Ascending aorta (tissue), 2 donors: Measurements from ENCODE around the gene SSC5D. TPM values are rescaled to one million over a fixed set of nuclear protein-coding genes. Genes with fewer than 3 reads are reported as not detected.

ENCODE experiments used
- DNase-seq, 2 donors: peaks; one replicate each; pipeline ENCODE4 v3.0.0-alpha.2; 2019; ENCODE audit warnings: low spot score in 2 of 2
- H3K27ac ChIP-seq, 2 donors: fragments of 200-600 bp; sonication (generic); one replicate each; pipeline ENCODE4 v1.5.1; 2016 to 2017; ENCODE audit warnings: mild to moderate bottlenecking in 1 of 2
- H3K27me3 ChIP-seq: fragments of 200-600 bp; sonication (generic); one replicate; pipeline ENCODE4 v1.5.1; 2017
- H3K36me3 ChIP-seq, 2 donors: fragments of 200-600 bp; sonication (generic); one replicate each; pipeline ENCODE4 v1.5.1; 2016
- H3K4me1 ChIP-seq, 2 donors: fragments of 200-600 bp; sonication (generic); one replicate each; pipeline ENCODE4 v1.5.1; 2016 to 2017; ENCODE audit warnings: mild to moderate bottlenecking in 1 of 2
- H3K4me3 ChIP-seq, 2 donors: fragments of 200-600 bp; sonication (generic); one replicate each; pipeline ENCODE4 v1.5.1; 2016 to 2017; ENCODE audit warnings: mild to moderate bottlenecking in 1 of 2
- H3K9me3 ChIP-seq, 2 donors: fragments of 200-600 bp; sonication (generic); one replicate each; pipeline ENCODE4 v1.5.1; 2016
- CTCF ChIP-seq, 3 experiments: fragments of 200-600 bp in 2 of 3; fragments of 450-650 bp in 1 of 3; sonication (generic) in 2 of 3; IDR thresholded peaks; one replicate each; pipeline ENCODE4 v1.5.1; 2016 to 2019; ENCODE audit warnings: antibody characterized with exemption in 3 of 3, mild to moderate bottlenecking in 1 of 3, moderate library complexity in 1 of 3
- intact Hi-C: fragments of 100-400 bp; cut with DNase I; formaldehyde crosslinking; loops from one replicate; pipeline ENCODE4 v1.15.1; 2023
- total RNA-seq: library from RNA; depleted of rRNA; stranded (reverse); fragments of >200 nt; gene quantifications from one replicate; pipeline ENCODE4 v1.1.0, GENCODE V29; 2016

Gene SSC5D
- total RNA-seq, 1 donor from 2014 or later: 22.4 TPM

DNA sequence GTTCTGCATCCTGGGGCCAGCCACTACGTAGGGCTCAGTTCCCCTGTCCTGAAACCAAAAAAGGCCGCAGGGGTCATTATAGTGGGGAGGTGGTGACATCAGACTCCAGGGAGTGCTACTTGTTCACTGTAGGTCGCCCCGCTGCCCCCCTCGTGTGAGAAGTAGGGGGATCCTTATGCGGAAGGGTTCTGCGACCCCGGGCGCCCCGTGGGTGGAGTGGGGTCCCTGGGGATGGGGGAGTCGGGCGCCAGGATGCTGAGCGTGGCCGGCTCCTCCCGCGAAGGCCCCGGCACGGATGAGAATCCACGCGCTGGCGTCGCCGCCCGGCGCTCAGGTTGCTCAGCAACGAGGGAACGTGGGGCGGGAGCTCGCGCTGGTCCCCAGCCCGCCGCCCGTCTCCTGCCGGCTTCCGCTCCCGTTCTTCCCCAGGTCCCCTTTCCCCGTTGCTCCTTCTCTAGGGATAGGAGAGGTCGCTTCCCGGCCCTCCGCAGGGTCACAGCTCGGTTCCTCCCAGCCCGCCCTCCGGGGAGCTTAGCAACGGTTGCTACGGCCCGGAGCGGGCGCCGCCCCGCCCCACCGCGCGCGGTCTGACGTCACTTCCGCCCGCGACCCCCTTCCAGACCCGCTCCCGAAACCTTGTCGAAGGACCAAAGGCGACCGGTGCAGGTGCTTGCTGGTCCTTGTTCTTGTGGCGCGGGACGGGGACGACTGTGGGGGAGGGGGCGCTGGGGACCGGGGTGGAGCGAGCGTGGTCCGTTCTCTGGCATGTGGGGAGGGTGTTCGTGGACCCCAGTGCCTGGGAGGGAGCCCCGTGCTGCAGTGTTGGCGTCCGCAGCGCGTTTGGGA, 3.4 kb upstream of the SSC5D start, which contains the start of gene NAT14:
TSS of gene NAT14 (plus strand) at position 596 of the 846 bp plus-strand sequence. CDS start 521 bp downstream, outside the sequence.
- peak within 1 kb of the TSS; percentile 85 to 90 for H3K27ac ChIP-seq
- intact Hi-C loops: no loop called here
- H3K27me3 ChIP-seq: no peaks in the 10 kb centered on the region
- H3K9me3 ChIP-seq: no peaks in the 10 kb centered on the region
- no peak for DNase-seq
- peaks cover 23 to 42% of the 10 kb centered on the region in 2 donors for H3K4me1 ChIP-seq
- peak within 1 kb of the TSS; percentile 43 to 69 for H3K4me3 ChIP-seq
- H3K36me3 ChIP-seq: peaks cover 10 to 21% of the 10 kb centered on the region in 2 donors
- no peak for TF ChIP-seq CTCF (IDR thresholded peaks at IDR 0.05)

- peak overlapping the region; percentile 43 to 69 for H3K4me3 ChIP-seq
- H3K9me3 ChIP-seq: no peaks in the 10 kb centered on the region
- H3K27me3 ChIP-seq: no peaks in the 10 kb centered on the region
- no peak for DNase-seq
- peaks cover 23 to 42% of the 10 kb centered on the region in 2 donors for H3K4me1 ChIP-seq
- TF ChIP-seq CTCF (IDR thresholded peaks at IDR 0.05): no peak
- peaks cover 10 to 21% of the 10 kb centered on the region in 2 donors for H3K36me3 ChIP-seq
- peak overlapping the region; percentile 85 to 90 for H3K27ac ChIP-seq
- intact Hi-C loops: no loop called here
These were observed 2.7 kb upstream of the SSC5D start for GRCh38 chr19:55485439-55486011.

DNA sequence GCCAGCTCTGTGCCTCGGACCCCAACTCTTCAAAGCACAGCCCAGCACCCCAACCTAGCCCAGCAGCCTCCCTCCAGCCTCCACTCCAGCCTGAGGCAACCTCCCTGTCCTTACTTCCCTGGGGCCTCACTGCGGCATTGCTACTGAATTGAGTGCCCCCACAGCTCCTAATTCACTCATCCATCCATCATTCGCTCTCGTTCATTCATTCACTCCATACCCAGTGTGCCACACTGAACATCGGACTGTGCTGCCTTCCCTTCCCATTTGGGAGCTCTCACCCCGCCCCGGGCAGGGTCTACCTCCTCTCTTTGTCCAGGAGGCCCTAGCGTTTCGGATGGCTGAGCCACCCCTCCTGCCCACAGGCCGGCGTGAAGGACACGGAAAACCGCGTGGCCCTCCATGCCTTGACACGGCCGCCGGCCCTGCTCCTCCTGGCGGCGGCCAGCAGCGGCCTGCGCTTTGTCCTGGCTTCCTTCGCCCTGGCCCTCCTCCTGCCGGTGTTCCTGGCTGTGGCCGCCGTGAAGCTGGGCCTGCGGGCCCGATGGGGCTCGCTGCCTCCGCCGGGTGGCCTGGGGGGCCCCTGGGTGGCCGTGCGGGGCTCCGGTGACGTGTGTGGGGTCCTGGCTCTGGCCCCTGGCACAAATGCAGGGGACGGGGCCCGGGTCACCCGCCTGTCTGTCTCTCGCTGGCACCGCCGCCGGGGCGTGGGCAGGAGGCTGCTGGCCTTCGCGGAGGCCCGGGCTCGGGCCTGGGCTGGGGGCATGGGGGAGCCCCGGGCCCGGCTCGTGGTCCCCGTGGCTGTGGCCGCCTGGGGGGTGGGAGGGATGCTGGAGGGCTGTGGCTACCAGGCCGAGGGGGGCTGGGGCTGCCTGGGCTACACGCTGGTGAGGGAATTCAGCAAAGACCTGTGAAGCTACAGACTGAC, 1.9 kb upstream of the SSC5D start:
- no peaks in the 10 kb centered on the region for H3K9me3 ChIP-seq
- H3K4me3 ChIP-seq: peak overlapping the region in 1 of 2 donors; percentile 29
- peaks cover 23 to 42% of the 10 kb centered on the region in 2 donors for H3K4me1 ChIP-seq
- no peaks in the 10 kb centered on the region for H3K27me3 ChIP-seq
- DNase-seq: no peak
- peaks cover 10 to 17% of the 10 kb centered on the region in 2 donors for H3K36me3 ChIP-seq
- intact Hi-C loops: no loop called here
- H3K27ac ChIP-seq: peak overlapping the region; percentile 85 to 90
- peak in 1 of 3 experiments; percentile 6 for TF ChIP-seq CTCF (IDR thresholded peaks at IDR 0.05)

DNA sequence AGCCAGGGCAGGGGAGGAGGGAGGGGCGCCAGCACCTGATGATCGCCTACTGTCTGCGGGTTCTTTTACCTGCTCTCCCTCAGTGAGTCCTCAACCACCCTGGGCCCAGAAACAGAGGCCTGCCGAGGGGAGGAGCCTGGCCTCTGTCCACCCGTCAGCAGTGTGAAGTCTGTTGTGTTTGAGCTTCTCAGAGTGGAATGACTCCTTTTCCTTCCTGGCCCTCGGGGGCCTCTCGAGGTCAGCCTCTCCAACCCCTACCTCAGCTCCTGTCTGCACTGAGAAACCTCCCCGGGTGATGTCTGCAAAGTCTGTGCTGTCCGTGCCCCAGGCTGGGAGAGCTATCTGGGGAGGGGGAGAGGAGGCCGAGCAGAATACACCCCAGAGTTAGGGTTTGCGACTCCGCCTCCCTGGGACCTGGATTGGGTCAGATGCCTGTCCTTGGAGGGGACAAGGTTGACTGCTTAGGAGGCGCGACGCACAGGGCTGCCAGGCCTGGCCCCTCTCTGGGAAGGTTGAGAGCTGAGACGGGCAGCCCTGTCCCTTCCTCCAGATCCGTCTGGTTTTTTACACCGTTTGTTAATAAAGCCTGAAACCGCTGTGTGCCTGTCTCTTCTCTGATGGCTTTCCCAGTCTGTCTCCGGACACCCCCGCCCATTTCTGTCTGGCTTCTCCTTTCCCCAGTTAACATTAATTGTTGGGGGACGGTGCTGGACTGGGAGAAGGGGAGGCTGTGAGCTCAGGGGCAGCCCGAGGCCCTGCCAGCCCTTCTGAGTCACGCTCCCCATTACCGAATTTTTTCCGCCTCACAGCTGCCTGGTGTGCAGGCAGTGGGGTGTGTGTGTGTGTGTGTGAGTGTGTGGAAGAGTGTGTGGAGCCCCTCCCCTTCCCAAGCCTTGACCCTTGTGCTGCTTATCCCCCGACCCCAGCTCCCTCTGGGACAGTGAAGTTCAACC, 989 bp upstream of the SSC5D start:
- no peak for TF ChIP-seq CTCF (IDR thresholded peaks at IDR 0.05)
- Histone ChIP-seq H3K9me3 (no peaks in the 10 kb centered on the region), H3K4me3 (peak overlapping the region in 1 of 2 donors; percentile 26), H3K4me1 (peaks cover 23 to 42% of the 10 kb centered on the region in 2 donors), H3K27me3 (no peaks in the 10 kb centered on the region), H3K36me3 (peaks cover 10 to 14% of the 10 kb centered on the region in 2 donors), H3K27ac (peak overlapping the region; percentile 85 to 90)
- DNase-seq: peak; percentile 63 to 88
- intact Hi-C loops: loop anchor here (1.0 kb wide), 1 partner anchor 17 kb away; no protein-coding TSS in a partner anchor
